Measurements from ENCODE around the gene PHYHIPL. TPM values are rescaled to one million over a fixed set of nuclear protein-coding genes. Genes with fewer than 3 reads are reported as not detected.

Gene PHYHIPL
- total RNA-seq (2014; rRNA removed; shearing (Covaris generic)) (not detected in 2 replicates), polyA plus RNA-seq (2016; fragmentation: Nextera tagmentation; extraction: Ambion mirVana) (not detected in 2 replicates)

DNA sequence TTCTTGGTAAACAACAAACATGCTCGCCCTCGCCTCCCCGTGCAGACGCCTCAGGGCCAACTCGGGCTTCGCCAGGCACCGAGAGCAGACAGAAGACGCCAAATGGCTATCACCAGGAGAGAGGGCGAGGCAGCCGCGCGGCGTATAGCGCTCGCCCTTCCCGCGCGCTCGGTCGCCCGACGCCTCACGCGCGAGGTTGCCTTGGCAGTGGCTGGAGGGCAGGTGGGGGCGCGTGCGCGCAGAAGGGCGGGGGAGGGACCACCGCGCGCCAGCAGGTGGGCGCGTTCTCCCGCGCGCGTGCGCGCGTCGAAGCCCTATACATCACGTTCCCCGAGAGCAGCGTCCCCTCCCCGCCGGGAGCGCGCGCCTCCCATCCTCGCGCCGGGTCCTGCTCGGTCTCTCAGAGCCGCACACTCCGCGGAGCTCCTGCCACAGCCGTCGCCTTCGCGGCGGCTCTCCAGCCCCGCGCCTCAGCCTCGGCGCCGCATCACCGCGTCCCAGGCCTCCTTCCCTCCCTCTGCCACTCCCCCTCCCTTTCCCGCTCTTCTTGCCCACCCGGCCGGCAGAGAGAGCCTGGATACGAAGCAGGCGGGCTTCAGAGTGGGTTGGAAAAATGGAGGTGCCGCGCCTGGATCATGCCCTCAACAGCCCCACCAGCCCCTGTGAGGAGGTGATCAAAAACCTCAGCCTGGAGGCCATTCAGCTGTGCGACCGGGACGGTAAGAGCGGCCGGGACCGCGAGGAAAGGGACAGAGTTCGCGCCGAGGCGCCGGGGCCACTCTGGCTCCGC, at the start of gene PHYHIPL:
Gene PHYHIPL, plus strand, starts transcription at position 403 of the 790 bp plus-strand sequence. Its CDS starts 211 bp downstream, at position 614.
- no peak within 1 kb of the TSS for H3K27ac ChIP-seq
- H3F3A ChIP-seq (ENCODE audit: insufficient read depth): no peaks in the 10 kb centered on the region
- H3K27me3 ChIP-seq (replicated peaks; ENCODE audit: insufficient read depth): peaks cover 22% of the 10 kb centered on the region
- no peaks in the 10 kb centered on the region for H4K20me1 ChIP-seq (ENCODE audit: insufficient read depth)
- H3K9ac ChIP-seq: no peak within 1 kb of the TSS
- 1 to 2% methylated on average over 40 to 58 of the region's 90 CpGs for WGBS, 2 experiments (ENCODE audit: low coverage in 1 of 2, low lambda C conversion rate in 2 of 2, missing lambda C conversion rate in 2 of 2)
- peak; percentile 23 for DNase-seq
- H3K79me2 ChIP-seq (ENCODE audit: insufficient read depth): no peaks in the 10 kb centered on the region
- H3K36me3 ChIP-seq (ENCODE audit: low read depth): no peaks in the 10 kb centered on the region
- H3K9me2 ChIP-seq (ENCODE audit: insufficient read depth): no peaks in the 10 kb centered on the region
- no peak for TF ChIP-seq EZH2phosphoT487 (IDR thresholded peaks at IDR 0.05; ENCODE audit: insufficient read depth, low read depth)
- peak; percentile 60 for TF ChIP-seq EZH2 (IDR thresholded peaks at IDR 0.05; ENCODE audit: insufficient read depth, poor library complexity, severe bottlenecking)
- H3K4me2 ChIP-seq (ENCODE audit: unreplicated experiment): peak within 1 kb of the TSS; percentile 56
- H2AFZ ChIP-seq: no peak within 1 kb of the TSS
- H3K4me3 ChIP-seq: peak within 1 kb of the TSS; percentile 35; the same call in 1 of the 2 replicates
- in situ Hi-C loops (cut with MboI): loop anchor here (25.0 kb wide), 1 partner anchor 664 kb away; the partner anchor contains the start of gene BICC1
- H3K9me3 ChIP-seq (ENCODE audit: low read depth): no peaks in the 10 kb centered on the region
- no peaks in the 10 kb centered on the region for H3K4me1 ChIP-seq (ENCODE audit: insufficient read depth)

DNA sequence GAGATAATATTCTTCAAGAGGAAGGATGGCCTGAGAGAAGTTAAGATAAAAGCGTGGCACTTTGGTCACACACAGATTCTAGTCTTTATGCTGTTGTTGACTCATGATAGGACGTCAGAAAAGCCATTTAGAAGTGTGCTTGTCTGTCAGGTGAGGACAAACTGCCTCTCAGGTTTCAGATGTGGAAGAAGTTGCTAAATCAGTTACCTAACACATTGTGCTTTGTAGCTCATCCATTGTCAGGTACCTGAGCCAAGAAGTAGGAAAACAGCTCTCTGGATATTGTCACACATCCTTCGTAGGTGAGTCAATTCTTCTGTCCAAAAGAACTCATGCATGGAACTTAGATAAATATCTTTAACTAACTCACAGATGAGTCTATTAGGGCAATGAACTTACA, 49.5 kb upstream of the PHYHIPL start:
- Histone ChIP-seq H3K4me3 (no peak overlapping the region), H3K27ac (no peak overlapping the region), H3K27me3 (replicated peaks; ENCODE audit: insufficient read depth) (peaks cover 7% of the 10 kb centered on the region), H3F3A (ENCODE audit: insufficient read depth) (no peaks in the 10 kb centered on the region), H3K4me1 (ENCODE audit: insufficient read depth) (no peaks in the 10 kb centered on the region), H3K9me2 (ENCODE audit: insufficient read depth) (no peaks in the 10 kb centered on the region), H3K79me2 (ENCODE audit: insufficient read depth) (no peaks in the 10 kb centered on the region), H2AFZ (no peak overlapping the region), H4K20me1 (ENCODE audit: insufficient read depth) (no peaks in the 10 kb centered on the region), H3K9ac (no peak overlapping the region), H3K36me3 (ENCODE audit: low read depth) (no peaks in the 10 kb centered on the region), H3K4me2 (ENCODE audit: unreplicated experiment) (no peak overlapping the region), H3K9me3 (ENCODE audit: low read depth) (no peaks in the 10 kb centered on the region)
- no peak for DNase-seq
- in situ Hi-C loops (cut with MboI): no loop called here
- WGBS, 2 experiments (ENCODE audit: low coverage in 1 of 2, low lambda C conversion rate in 2 of 2, missing lambda C conversion rate in 2 of 2): 39 to 53% methylated on average over 3 of the region's 3 CpGs
- no peak for TF ChIP-seq EZH2 (IDR thresholded peaks at IDR 0.05; ENCODE audit: insufficient read depth, poor library complexity, severe bottlenecking)

DNA sequence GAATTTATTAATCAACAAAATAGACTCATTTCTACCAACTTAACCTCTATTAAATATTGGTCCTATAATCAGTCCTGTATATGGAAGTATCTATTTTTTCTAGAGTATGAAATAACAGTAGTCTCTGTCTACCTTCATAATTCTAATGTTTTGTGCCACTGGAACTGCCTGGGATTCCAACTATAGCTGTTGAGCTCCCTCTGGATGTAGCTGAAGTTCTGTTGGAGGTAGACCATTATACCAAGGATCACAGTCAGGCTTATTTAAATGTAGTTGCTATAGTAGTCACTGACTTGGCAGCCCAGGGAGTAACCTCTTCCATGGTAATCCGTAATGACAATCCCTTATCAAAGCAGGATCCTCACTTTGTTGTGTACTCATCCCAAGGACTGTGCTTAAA, 48.5 kb upstream of the PHYHIPL start:
- no peak overlapping the region for H3K9ac ChIP-seq
- no peak for DNase-seq
- H2AFZ ChIP-seq: no peak overlapping the region
- H3K4me1 ChIP-seq (ENCODE audit: insufficient read depth): no peaks in the 10 kb centered on the region
- no peak for TF ChIP-seq EZH2phosphoT487 (IDR thresholded peaks at IDR 0.05; ENCODE audit: insufficient read depth, low read depth)
- no peak for TF ChIP-seq EZH2 (IDR thresholded peaks at IDR 0.05; ENCODE audit: insufficient read depth, poor library complexity, severe bottlenecking)
- no peak overlapping the region for H3K4me2 ChIP-seq (ENCODE audit: unreplicated experiment)
- no peak overlapping the region for H3K4me3 ChIP-seq
- H3K79me2 ChIP-seq (ENCODE audit: insufficient read depth): no peaks in the 10 kb centered on the region
- H3K27me3 ChIP-seq (replicated peaks; ENCODE audit: insufficient read depth): peaks cover 7% of the 10 kb centered on the region
- WGBS, 2 experiments (ENCODE audit: low coverage in 1 of 2, low lambda C conversion rate in 2 of 2, missing lambda C conversion rate in 2 of 2): 20 to 47% methylated on average over 1 of the region's 1 CpG
- no peaks in the 10 kb centered on the region for H3K36me3 ChIP-seq (ENCODE audit: low read depth)
- H4K20me1 ChIP-seq (ENCODE audit: insufficient read depth): no peaks in the 10 kb centered on the region
- in situ Hi-C loops (cut with MboI): no loop called here
- H3F3A ChIP-seq (ENCODE audit: insufficient read depth): no peaks in the 10 kb centered on the region
- H3K27ac ChIP-seq: no peak overlapping the region
- H3K9me2 ChIP-seq (ENCODE audit: insufficient read depth): no peaks in the 10 kb centered on the region
- H3K9me3 ChIP-seq (ENCODE audit: low read depth): no peaks in the 10 kb centered on the region

DNA sequence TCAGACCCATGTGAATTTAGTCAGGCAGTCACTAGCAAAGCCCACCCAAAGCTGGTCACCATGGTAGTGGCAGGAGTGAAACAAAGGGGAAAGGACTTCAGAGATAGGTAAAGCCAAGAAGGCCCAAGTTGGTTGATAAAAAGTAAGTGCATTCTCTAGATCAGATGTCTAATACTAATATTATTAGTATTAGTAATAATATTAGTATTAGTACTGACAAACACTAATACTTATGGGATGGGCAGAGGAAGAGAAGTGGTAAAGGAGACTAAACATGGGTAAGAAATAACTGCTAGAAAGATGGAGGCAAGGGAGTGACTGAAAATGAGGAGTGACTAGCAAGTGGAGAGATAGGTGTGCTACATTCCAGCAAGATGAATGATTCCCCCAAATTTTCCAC, 46.6 kb upstream of the PHYHIPL start:
- peaks cover 7% of the 10 kb centered on the region for H3K27me3 ChIP-seq (replicated peaks; ENCODE audit: insufficient read depth)
- H3K36me3 ChIP-seq (ENCODE audit: low read depth): no peaks in the 10 kb centered on the region
- no peak overlapping the region for H2AFZ ChIP-seq
- H3K79me2 ChIP-seq (ENCODE audit: insufficient read depth): no peaks in the 10 kb centered on the region
- in situ Hi-C loops (cut with MboI): no loop called here
- DNase-seq: no peak
- no peaks in the 10 kb centered on the region for H4K20me1 ChIP-seq (ENCODE audit: insufficient read depth)
- no peaks in the 10 kb centered on the region for H3K4me1 ChIP-seq (ENCODE audit: insufficient read depth)
- TF ChIP-seq EZH2 (IDR thresholded peaks at IDR 0.05; ENCODE audit: insufficient read depth, poor library complexity, severe bottlenecking) (no peak), EZH2phosphoT487 (IDR thresholded peaks at IDR 0.05; ENCODE audit: insufficient read depth, low read depth) (no peak)
- H3K4me2 ChIP-seq (ENCODE audit: unreplicated experiment): no peak overlapping the region
- H3K9ac ChIP-seq: no peak overlapping the region
- no peaks in the 10 kb centered on the region for H3K9me3 ChIP-seq (ENCODE audit: low read depth)
- no peak overlapping the region for H3K4me3 ChIP-seq
- H3F3A ChIP-seq (ENCODE audit: insufficient read depth): no peaks in the 10 kb centered on the region
- no peak overlapping the region for H3K27ac ChIP-seq
- no peaks in the 10 kb centered on the region for H3K9me2 ChIP-seq (ENCODE audit: insufficient read depth)
